GM12891 (cell line): ENCODE data around the gene TSPO2. TPM values are rescaled to one million over a fixed set of nuclear protein-coding genes. Genes with fewer than 3 reads are reported as not detected.
"Not testable (repeated sequence)": the region's sequence is repeated elsewhere in the genome, so short reads cannot be mapped to it uniquely, and the experiment has no call there.

Experiments used
- DNase-seq: peaks from one replicate; pipeline ENCODE4 v3.0.0; 2011; ENCODE audit warnings: low spot score; ENCODE audit not compliant: insufficient read length
- FAIRE-seq: peaks from 2 replicates; lab custom pipeline; 2011; peaks lifted over from hg19 to GRCh38; lab: Jason Lieb, UNC
- PAX5 ChIP-seq: IDR thresholded peaks from 2 replicates; pipeline ENCODE4 v1.6.1; 2011; ENCODE audit warnings: low read length, moderate library complexity, mild to moderate bottlenecking; ENCODE audit not compliant: insufficient read depth, severe bottlenecking
- POLR2A ChIP-seq: IDR thresholded peaks from 2 replicates; pipeline ENCODE4 v1.6.1; 2011; ENCODE audit warnings: low read depth, low read length, control low read depth
- POLR2AphosphoS5 ChIP-seq: IDR thresholded peaks from 2 replicates; pipeline ENCODE4 v1.6.1; 2011; ENCODE audit warnings: low read depth, low read length, control low read depth
- POU2F2 ChIP-seq: IDR thresholded peaks from 2 replicates; pipeline ENCODE4 v1.6.1; 2011; ENCODE audit warnings: low read depth, mild to moderate bottlenecking, control low read depth, low read length, moderate library complexity
- SPI1 ChIP-seq: IDR thresholded peaks from 2 replicates; pipeline ENCODE4 v1.6.1; 2011; ENCODE audit warnings: low read depth, low read length, control low read depth
- TAF1 ChIP-seq: IDR thresholded peaks from 2 replicates; pipeline ENCODE4 v1.6.1; 2011; ENCODE audit warnings: low read depth, low read length, control low read depth
- polyA plus RNA-seq: library from polyadenylated mRNA; unstranded; fragments of >200 nt; gene quantifications from one replicate; pipeline ENCODE4 v1.2.1, GENCODE V29; 2012; ENCODE audit warnings: low read depth, missing spikeins, inconsistent platforms; ENCODE audit not compliant: missing spikeins

The TSPO2 gene
- polyA plus RNA-seq: not detected

- FAIRE-seq: no peak
- TF ChIP-seq PAX5 (no peak), TAF1 (no peak), SPI1 (no peak), POLR2A (no peak), POU2F2 (no peak), POLR2AphosphoS5 (no peak)
Observed at GRCh38 chr6:41042226-41043055, at the start of gene TSPO2. TSS of gene TSPO2 (plus strand) at chr6:41042467. CDS start at chr6:41042986, 519 bp downstream.

GRCh38 chr6:40992746-40993145 lies 49.5 kb upstream of the TSPO2 start:
- no peak for FAIRE-seq
- no peak for DNase-seq
- no peak for TF ChIP-seq POLR2AphosphoS5
- no peak for TF ChIP-seq POLR2A
- no peak for TF ChIP-seq TAF1

More at GRCh38 chr6:41042226-41043055, at the start of gene TSPO2:
- DNase-seq: no peak

- FAIRE-seq (no peak), DNase-seq (no peak)
- TF ChIP-seq POLR2A: no peak
- no peak for TF ChIP-seq SPI1
- no peak for TF ChIP-seq POLR2AphosphoS5
- no peak for TF ChIP-seq PAX5
- no peak for TF ChIP-seq POU2F2
- no peak for TF ChIP-seq TAF1
Observed at GRCh38 chr6:40996591-40997233, 45.6 kb upstream of the TSPO2 start.

GRCh38 chr6:40997234-40997957 lies 44.9 kb upstream of the TSPO2 start:
- FAIRE-seq: no peak
- TF ChIP-seq PAX5: no peak
- TF ChIP-seq POU2F2: no peak
- no peak for TF ChIP-seq POLR2A
- no peak for TF ChIP-seq POLR2AphosphoS5
- no peak for TF ChIP-seq TAF1
- TF ChIP-seq SPI1: no peak
- no peak for DNase-seq

- TF ChIP-seq POU2F2: no peak
- no peak for TF ChIP-seq PAX5
- DNase-seq (no peak), FAIRE-seq (no peak)
Observed at GRCh38 chr6:40998661-40999060, 43.6 kb upstream of the TSPO2 start.

GRCh38 chr6:40999569-40999968 lies 42.7 kb upstream of the TSPO2 start:
- TF ChIP-seq SPI1: no peak
- TF ChIP-seq POU2F2: no peak
- no peak for TF ChIP-seq POLR2A
- no peak for TF ChIP-seq TAF1
- no peak for TF ChIP-seq POLR2AphosphoS5
- no peak for TF ChIP-seq PAX5
- FAIRE-seq (no peak), DNase-seq (peak; percentile 27)

- DNase-seq: no peak
- no peak for FAIRE-seq
- no peak for TF ChIP-seq POLR2A
- no peak for TF ChIP-seq SPI1
- no peak for TF ChIP-seq POU2F2
- no peak for TF ChIP-seq TAF1
- no peak for TF ChIP-seq PAX5
- TF ChIP-seq POLR2AphosphoS5: no peak
Observed at GRCh38 chr6:41000248-41000647, 42.0 kb upstream of the TSPO2 start.

- no peak for FAIRE-seq
- TF ChIP-seq POU2F2: no peak
- no peak for TF ChIP-seq SPI1
- TF ChIP-seq TAF1: no peak
- TF ChIP-seq POLR2AphosphoS5: no peak
- no peak for TF ChIP-seq POLR2A
- no peak for TF ChIP-seq PAX5
- no peak for DNase-seq
Observed at GRCh38 chr6:41002168-41002567, 40.1 kb upstream of the TSPO2 start.

- not testable (repeated sequence) for FAIRE-seq, DNase-seq
Observed at GRCh38 chr6:41006217-41006616, 36.0 kb upstream of the TSPO2 start.

- not testable (repeated sequence) for FAIRE-seq, DNase-seq
Observed at GRCh38 chr6:41006980-41007379, 35.3 kb upstream of the TSPO2 start.
